Endodermal cell (in vitro differentiated cells): ENCODE results near the gene NUP88. TPM values are rescaled to one million over a fixed set of nuclear protein-coding genes. Genes with fewer than 3 reads are reported as not detected.

Experiments
- DNase-seq: peaks from one replicate; pipeline ENCODE4 v3.0.0-alpha.2; 2017
- H3K27ac ChIP-seq: 2 replicates; pipeline ENCODE4 v1.5.1; 2013; ENCODE audit warnings: mild to moderate bottlenecking, low read depth, low read length, moderate library complexity
- H3K27me3 ChIP-seq: 2 replicates; pipeline ENCODE4 v1.6.1; 2013; ENCODE audit warnings: mild to moderate bottlenecking, low read length, moderate library complexity; ENCODE audit not compliant: insufficient read depth, control insufficient read depth, poor library complexity, severe bottlenecking
- H3K36me3 ChIP-seq: 2 replicates; pipeline ENCODE4 v1.7.0; 2013; ENCODE audit warnings: mild to moderate bottlenecking, low read length, moderate library complexity; ENCODE audit not compliant: control insufficient read depth, insufficient read depth
- H3K4me1 ChIP-seq: one replicate; pipeline ENCODE4 v1.7.0; 2013; ENCODE audit warnings: low read length; ENCODE audit not compliant: control insufficient read depth, insufficient read depth
- H3K4me3 ChIP-seq: 2 replicates; pipeline ENCODE4 v1.5.1; 2013; ENCODE audit warnings: mild to moderate bottlenecking, low read length, moderate library complexity
- H3K9ac ChIP-seq: 2 replicates; pipeline ENCODE4 v1.6.1; 2013; ENCODE audit warnings: mild to moderate bottlenecking, low read length, moderate library complexity; ENCODE audit not compliant: poor library complexity, severe bottlenecking; ENCODE audit errors: extremely low read depth
- H3K9me3 ChIP-seq: 2 replicates; pipeline ENCODE4 v1.6.1; 2013; ENCODE audit warnings: mild to moderate bottlenecking, low read length, moderate library complexity; ENCODE audit not compliant: control insufficient read depth
- H3K27ac Mint-ChIP-seq: 2 replicates; pipeline ENCODE4 v1.8.0; 2020; ENCODE audit warnings: mixed read lengths
- H3K27me3 Mint-ChIP-seq: 2 replicates; pipeline ENCODE4 v1.8.0; 2021; ENCODE audit warnings: mild to moderate bottlenecking, mixed read lengths; ENCODE audit not compliant: insufficient read depth
- H3K36me3 Mint-ChIP-seq: 2 replicates; pipeline ENCODE4 v1.8.0; 2020; ENCODE audit warnings: low read depth, mixed read lengths
- H3K4me1 Mint-ChIP-seq: 2 replicates; pipeline ENCODE4 v1.8.0; 2020; ENCODE audit warnings: mixed read lengths
- H3K4me3 Mint-ChIP-seq: 2 replicates; pipeline ENCODE4 v1.8.0; 2020; ENCODE audit warnings: mild to moderate bottlenecking, moderate library complexity, mixed read lengths
- H3K9me3 Mint-ChIP-seq: 2 replicates; pipeline ENCODE4 v1.8.0; 2020; ENCODE audit warnings: mild to moderate bottlenecking, mixed read lengths
- WGBS, 2 experiments: methylation state at CpG; one replicate each; pipeline versions ENCODE4 v1.1.5 to v1.1.7; 2013; ENCODE audit warnings: missing lambda C conversion rate in 2 of 2, mixed read lengths in 1 of 2; ENCODE audit not compliant: insufficient coverage in 1 of 2, insufficient read length in 1 of 2; 5-methylcytosine and 5-hydroxymethylcytosine counted together
- total RNA-seq, 2 donors: library from RNA; stranded (reverse); fragmentation: NEBNext Ultra II Directional in 1 of 2; extraction: Animal tissue kit (Norgen Biotek cat#: 25700) in 1 of 2; gene quantifications; 2 replicates in 1 of 2; 3 replicates in 1 of 2; pipeline ENCODE4 v1.2.1, GENCODE V29; 2021
- TF ChIP-seq, protein P1 (sequence below): fragments of 200-600 bp; sonication (generic); conservative IDR thresholded peaks from 2 replicates; pipeline ENCODE4 v1.5.0; 2021; ENCODE audit warnings: antibody characterized with exemption, mild to moderate bottlenecking

NUP88 gene
- total RNA-seq, 2 donors from 2014 or later, result 72.2 to 79.0 TPM

DNA sequence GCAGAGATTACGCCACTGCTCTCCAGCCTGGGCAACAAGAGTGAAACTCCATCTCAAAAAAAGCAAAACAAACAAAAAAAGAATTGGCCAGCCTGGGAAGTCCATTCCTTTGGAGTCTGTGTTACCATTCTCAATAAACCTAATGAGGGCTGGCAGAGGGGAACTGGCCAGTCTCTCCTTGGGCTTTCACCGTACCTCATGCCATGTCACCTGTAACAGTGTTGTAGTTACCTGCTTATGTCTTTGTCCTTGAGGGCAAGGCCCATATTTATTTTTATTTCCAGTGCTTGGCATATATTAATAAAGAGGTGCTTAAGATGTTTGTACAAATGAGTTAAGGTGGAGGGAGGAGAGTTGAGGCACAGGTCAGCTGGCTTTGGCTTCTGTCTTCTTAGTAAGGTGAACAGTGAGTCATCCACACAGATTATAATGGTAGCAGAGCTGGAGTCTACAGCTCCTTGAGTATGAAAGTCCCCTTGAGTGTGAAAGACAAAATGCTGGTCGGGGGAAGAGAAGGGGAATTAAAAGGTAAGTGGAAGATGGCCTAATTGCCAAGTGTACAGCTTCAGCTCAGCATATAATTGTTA lies 11.0 kb upstream of the NUP88 start:
- Mint-ChIP-seq H3K36me3 (peaks cover 81% of the 10 kb centered on the region), H3K4me3 (no peak overlapping the region), H3K27ac (no peak overlapping the region), H3K4me1 (no peaks in the 10 kb centered on the region), H3K9me3 (no peaks in the 10 kb centered on the region), H3K27me3 (no peaks in the 10 kb centered on the region)
- no peaks in the 10 kb centered on the region for H3K27me3 ChIP-seq
- H3K4me1 ChIP-seq, result no peaks in the 10 kb centered on the region
- no peak overlapping the region for H3K4me3 ChIP-seq
- H3K27ac ChIP-seq, result no peak overlapping the region
- WGBS, 2 experiments, result 93 to 100% methylated on average over 3 of the region's 3 CpGs
- peaks cover 80% of the 10 kb centered on the region for H3K36me3 ChIP-seq
- DNase-seq, result no peak
- no peak overlapping the region for H3K9ac ChIP-seq
- TF ChIP-seq, protein P1, sequence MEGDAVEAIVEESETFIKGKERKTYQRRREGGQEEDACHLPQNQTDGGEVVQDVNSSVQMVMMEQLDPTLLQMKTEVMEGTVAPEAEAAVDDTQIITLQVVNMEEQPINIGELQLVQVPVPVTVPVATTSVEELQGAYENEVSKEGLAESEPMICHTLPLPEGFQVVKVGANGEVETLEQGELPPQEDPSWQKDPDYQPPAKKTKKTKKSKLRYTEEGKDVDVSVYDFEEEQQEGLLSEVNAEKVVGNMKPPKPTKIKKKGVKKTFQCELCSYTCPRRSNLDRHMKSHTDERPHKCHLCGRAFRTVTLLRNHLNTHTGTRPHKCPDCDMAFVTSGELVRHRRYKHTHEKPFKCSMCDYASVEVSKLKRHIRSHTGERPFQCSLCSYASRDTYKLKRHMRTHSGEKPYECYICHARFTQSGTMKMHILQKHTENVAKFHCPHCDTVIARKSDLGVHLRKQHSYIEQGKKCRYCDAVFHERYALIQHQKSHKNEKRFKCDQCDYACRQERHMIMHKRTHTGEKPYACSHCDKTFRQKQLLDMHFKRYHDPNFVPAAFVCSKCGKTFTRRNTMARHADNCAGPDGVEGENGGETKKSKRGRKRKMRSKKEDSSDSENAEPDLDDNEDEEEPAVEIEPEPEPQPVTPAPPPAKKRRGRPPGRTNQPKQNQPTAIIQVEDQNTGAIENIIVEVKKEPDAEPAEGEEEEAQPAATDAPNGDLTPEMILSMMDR, result no peak
- no peaks in the 10 kb centered on the region for H3K9me3 ChIP-seq

DNA sequence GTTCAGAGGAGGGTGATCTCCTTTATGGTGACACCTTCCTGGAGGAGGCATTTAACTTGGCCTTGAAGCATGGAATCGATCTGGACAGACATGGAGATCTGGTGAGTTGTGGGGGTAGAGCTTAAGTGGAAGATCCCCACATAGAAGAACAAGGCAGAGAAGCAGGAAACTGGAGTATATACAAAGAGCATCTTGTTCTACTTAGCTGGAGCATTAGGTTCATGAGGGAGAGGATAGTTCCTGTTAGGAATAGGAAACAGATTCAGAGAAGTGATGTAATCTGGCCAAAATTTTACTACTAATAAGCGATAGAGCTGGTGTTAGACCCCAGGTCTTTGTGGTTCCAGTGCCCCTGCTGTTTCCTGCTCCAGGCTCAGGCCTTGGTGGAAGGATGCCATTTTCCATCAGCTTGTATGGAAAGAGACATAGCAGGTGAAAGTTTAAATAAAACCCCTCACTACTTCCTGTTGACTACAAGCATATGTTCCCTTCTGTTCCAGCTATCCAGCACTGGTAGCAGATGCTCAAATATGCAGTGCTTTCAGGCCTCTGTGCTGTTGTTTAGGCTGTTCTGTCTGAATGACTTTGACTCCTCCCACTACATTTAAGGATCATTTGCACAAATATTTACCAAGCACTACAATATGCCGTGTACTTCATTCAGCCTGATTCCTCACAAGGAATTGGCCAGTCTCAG lies 9.9 kb upstream of the NUP88 start:
- Histone ChIP-seq H3K27ac (no peak overlapping the region), H3K27me3 (no peaks in the 10 kb centered on the region), H3K9me3 (no peaks in the 10 kb centered on the region), H3K36me3 (peaks cover 82% of the 10 kb centered on the region), H3K4me3 (no peak overlapping the region), H3K9ac (no peak overlapping the region), H3K4me1 (no peaks in the 10 kb centered on the region)
- H3K4me1 Mint-ChIP-seq, result no peaks in the 10 kb centered on the region
- 94 to 95% methylated on average over 3 of the region's 3 CpGs for WGBS, 2 experiments
- DNase-seq, result no peak
- TF ChIP-seq, protein P1, result no peak
- H3K27ac Mint-ChIP-seq, result no peak overlapping the region
- H3K36me3 Mint-ChIP-seq, result peaks cover 86% of the 10 kb centered on the region
- no peaks in the 10 kb centered on the region for H3K9me3 Mint-ChIP-seq
- no peak overlapping the region for H3K4me3 Mint-ChIP-seq
- no peaks in the 10 kb centered on the region for H3K27me3 Mint-ChIP-seq

DNA sequence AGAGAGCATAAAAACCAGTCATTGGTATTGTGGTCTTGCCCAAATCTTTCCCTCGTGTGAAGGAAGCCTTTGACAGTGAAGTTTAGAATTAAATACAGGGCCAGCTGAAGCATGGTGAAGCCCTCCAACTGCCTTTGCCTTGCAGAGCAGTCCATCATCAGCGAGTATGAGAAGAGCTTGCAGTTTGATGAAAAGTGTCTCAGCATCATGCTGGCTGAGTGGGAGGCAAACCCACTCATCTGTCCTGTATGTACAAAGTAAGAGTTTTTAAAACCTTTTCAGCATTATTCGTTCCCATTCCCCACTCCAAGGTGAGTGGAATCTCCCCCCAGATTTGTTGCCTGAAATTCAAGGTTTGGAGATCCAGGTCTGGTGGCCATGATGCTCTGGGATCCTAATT lies 6.4 kb upstream of the NUP88 start:
- Mint-ChIP-seq H3K4me1 (peaks cover 5% of the 10 kb centered on the region), H3K4me3 (no peak overlapping the region), H3K9me3 (no peaks in the 10 kb centered on the region), H3K27ac (no peak overlapping the region), H3K27me3 (no peaks in the 10 kb centered on the region), H3K36me3 (peaks cover 84% of the 10 kb centered on the region)
- peaks cover 75% of the 10 kb centered on the region for H3K36me3 ChIP-seq
- 96 to 100% methylated on average over 3 of the region's 3 CpGs for WGBS, 2 experiments
- DNase-seq, result no peak
- H3K27me3 ChIP-seq, result no peaks in the 10 kb centered on the region
- no peak overlapping the region for H3K4me3 ChIP-seq
- no peak overlapping the region for H3K9ac ChIP-seq
- TF ChIP-seq, protein P1, result no peak
- no peak overlapping the region for H3K27ac ChIP-seq
- H3K9me3 ChIP-seq, result no peaks in the 10 kb centered on the region
- H3K4me1 ChIP-seq, result no peaks in the 10 kb centered on the region
